ENCODE measurements around the gene FANK1. TPM values are rescaled to one million over a fixed set of nuclear protein-coding genes. Genes with fewer than 3 reads are reported as not detected.
"Not testable (repeated sequence)": the region's sequence is repeated elsewhere in the genome, so short reads cannot be mapped to it uniquely, and the experiment has no call there.

The FANK1 gene
- total RNA-seq, 2 experiments from 2014 or later: not detected

- H3K36me3 ChIP-seq (ENCODE audit: insufficient read depth, low read length); H3K4me3 ChIP-seq (ENCODE audit: low read depth, low read length, poor library complexity, severe bottlenecking); H3K9me2 ChIP-seq (ENCODE audit: insufficient read depth, low read length); H3K4me2 ChIP-seq (ENCODE audit: low read length); CTCF ChIA-PET (ENCODE audit: unreplicated experiment); intact Hi-C loops (cut with micrococcal nuclease; ENCODE audit: unreplicated experiment); H3K9me3 ChIP-seq (ENCODE audit: low read length); BruUV-seq (replicated peaks); H3K27ac ChIP-seq (ENCODE audit: low read depth, low read length, poor library complexity, severe bottlenecking); H2AFZ ChIP-seq (ENCODE audit: low read length); H3K79me2 ChIP-seq (ENCODE audit: insufficient read depth, low read depth, low read length); H3K4me1 ChIP-seq (ENCODE audit: insufficient read depth, low read length, poor library complexity, severe bottlenecking); H4K20me1 ChIP-seq (ENCODE audit: insufficient read depth, low read length); DNase-seq (ENCODE audit: low spot score): not testable (repeated sequence)
- POLR2A ChIA-PET: interaction anchor here (0.6 kb wide), 1 partner anchor 11 kb away, joined by 3 read pairs; no protein-coding TSS in a partner anchor
Observed at GRCh38 chr10:125909491-125909890, 13.1 kb downstream of the FANK1 start.

GRCh38 chr10:125911145-125911544 is 14.8 kb downstream of the FANK1 start:
- no peak for DNase-seq (ENCODE audit: low spot score)
- no peak overlapping the region for H3K4me3 ChIP-seq (ENCODE audit: low read depth, low read length, poor library complexity, severe bottlenecking)
- intact Hi-C loops (cut with micrococcal nuclease; ENCODE audit: unreplicated experiment): no loop called here
- H2AFZ ChIP-seq (ENCODE audit: low read length): no peak overlapping the region
- no peaks in the 10 kb centered on the region for H3K36me3 ChIP-seq (ENCODE audit: insufficient read depth, low read length)
- H3K4me1 ChIP-seq (ENCODE audit: insufficient read depth, low read length, poor library complexity, severe bottlenecking): no peaks in the 10 kb centered on the region
- no peak overlapping the region for H3K4me2 ChIP-seq (ENCODE audit: low read length)
- no TSS peak for BruUV-seq (replicated peaks)
- H3K9me2 ChIP-seq (ENCODE audit: insufficient read depth, low read length): no peaks in the 10 kb centered on the region
- H3K27ac ChIP-seq (ENCODE audit: low read depth, low read length, poor library complexity, severe bottlenecking): no peak overlapping the region
- no peaks in the 10 kb centered on the region for H3K79me2 ChIP-seq (ENCODE audit: insufficient read depth, low read depth, low read length)
- H3K9me3 ChIP-seq (ENCODE audit: low read length): no peaks in the 10 kb centered on the region
- ChIA-PET POLR2A (no interaction called here), CTCF (ENCODE audit: unreplicated experiment) (no interaction called here)
- TF ChIP-seq, protein P1, sequence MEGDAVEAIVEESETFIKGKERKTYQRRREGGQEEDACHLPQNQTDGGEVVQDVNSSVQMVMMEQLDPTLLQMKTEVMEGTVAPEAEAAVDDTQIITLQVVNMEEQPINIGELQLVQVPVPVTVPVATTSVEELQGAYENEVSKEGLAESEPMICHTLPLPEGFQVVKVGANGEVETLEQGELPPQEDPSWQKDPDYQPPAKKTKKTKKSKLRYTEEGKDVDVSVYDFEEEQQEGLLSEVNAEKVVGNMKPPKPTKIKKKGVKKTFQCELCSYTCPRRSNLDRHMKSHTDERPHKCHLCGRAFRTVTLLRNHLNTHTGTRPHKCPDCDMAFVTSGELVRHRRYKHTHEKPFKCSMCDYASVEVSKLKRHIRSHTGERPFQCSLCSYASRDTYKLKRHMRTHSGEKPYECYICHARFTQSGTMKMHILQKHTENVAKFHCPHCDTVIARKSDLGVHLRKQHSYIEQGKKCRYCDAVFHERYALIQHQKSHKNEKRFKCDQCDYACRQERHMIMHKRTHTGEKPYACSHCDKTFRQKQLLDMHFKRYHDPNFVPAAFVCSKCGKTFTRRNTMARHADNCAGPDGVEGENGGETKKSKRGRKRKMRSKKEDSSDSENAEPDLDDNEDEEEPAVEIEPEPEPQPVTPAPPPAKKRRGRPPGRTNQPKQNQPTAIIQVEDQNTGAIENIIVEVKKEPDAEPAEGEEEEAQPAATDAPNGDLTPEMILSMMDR (conservative IDR thresholded peaks at IDR 0.05; ENCODE audit: low read length): no peak
- TF ChIP-seq EZH2phosphoT487 (IDR thresholded peaks at IDR 0.05; ENCODE audit: borderline replicate concordance, low read depth, low read length): no peak
- no peaks in the 10 kb centered on the region for H4K20me1 ChIP-seq (ENCODE audit: insufficient read depth, low read length)

GRCh38 chr10:125911990-125912389 is 15.6 kb downstream of the FANK1 start:
- Histone ChIP-seq H3K9me3 (ENCODE audit: low read length) (no peaks in the 10 kb centered on the region), H4K20me1 (ENCODE audit: insufficient read depth, low read length) (no peaks in the 10 kb centered on the region), H3K36me3 (ENCODE audit: insufficient read depth, low read length) (no peaks in the 10 kb centered on the region), H3K27ac (ENCODE audit: low read depth, low read length, poor library complexity, severe bottlenecking) (no peak overlapping the region), H3K4me3 (ENCODE audit: low read depth, low read length, poor library complexity, severe bottlenecking) (no peak overlapping the region), H2AFZ (ENCODE audit: low read length) (no peak overlapping the region), H3K9me2 (ENCODE audit: insufficient read depth, low read length) (no peaks in the 10 kb centered on the region), H3K4me2 (ENCODE audit: low read length) (no peak overlapping the region), H3K79me2 (ENCODE audit: insufficient read depth, low read depth, low read length) (no peaks in the 10 kb centered on the region), H3K4me1 (ENCODE audit: insufficient read depth, low read length, poor library complexity, severe bottlenecking) (no peaks in the 10 kb centered on the region)
- intact Hi-C loops (cut with micrococcal nuclease; ENCODE audit: unreplicated experiment): no loop called here
- no peak for DNase-seq (ENCODE audit: low spot score)
- ChIA-PET CTCF (ENCODE audit: unreplicated experiment) (no interaction called here), POLR2A (no interaction called here)
- TF ChIP-seq EZH2phosphoT487 (IDR thresholded peaks at IDR 0.05; ENCODE audit: borderline replicate concordance, low read depth, low read length): no peak
- TF ChIP-seq, protein P1 (conservative IDR thresholded peaks at IDR 0.05; ENCODE audit: low read length): no peak
- BruUV-seq (replicated peaks): no TSS peak

GRCh38 chr10:125913277-125913676 is 16.9 kb downstream of the FANK1 start:
- POLR2A ChIA-PET; H3K4me3 ChIP-seq (ENCODE audit: low read depth, low read length, poor library complexity, severe bottlenecking); H4K20me1 ChIP-seq (ENCODE audit: insufficient read depth, low read length); H3K4me1 ChIP-seq (ENCODE audit: insufficient read depth, low read length, poor library complexity, severe bottlenecking); H3K9me3 ChIP-seq (ENCODE audit: low read length); H2AFZ ChIP-seq (ENCODE audit: low read length); H3K27ac ChIP-seq (ENCODE audit: low read depth, low read length, poor library complexity, severe bottlenecking); H3K79me2 ChIP-seq (ENCODE audit: insufficient read depth, low read depth, low read length); DNase-seq (ENCODE audit: low spot score); CTCF ChIA-PET (ENCODE audit: unreplicated experiment); BruUV-seq (replicated peaks); H3K9me2 ChIP-seq (ENCODE audit: insufficient read depth, low read length); H3K36me3 ChIP-seq (ENCODE audit: insufficient read depth, low read length); intact Hi-C loops (cut with micrococcal nuclease; ENCODE audit: unreplicated experiment); H3K4me2 ChIP-seq (ENCODE audit: low read length): not testable (repeated sequence)
